A172 (cell line): ENCODE measurements around the gene CD6. TPM values are rescaled to one million over a fixed set of nuclear protein-coding genes. Genes with fewer than 3 reads are reported as not detected.
"Not testable (repeated sequence)": the region's sequence is repeated elsewhere in the genome, so short reads cannot be mapped to it uniquely, and the experiment has no call there.

ENCODE experiments used
- DNase-seq: peaks from one replicate; pipeline ENCODE4 v3.0.0-alpha.2; 2015; ENCODE audit warnings: low spot score
- total RNA-seq: library from RNA; depleted of rRNA; stranded (reverse); fragments of >200 nt; shearing (Covaris generic); gene quantifications from 2 replicates; pipeline ENCODE4 v1.2.3, GENCODE V29; 2014; rRNA removed

Gene CD6
- total RNA-seq, 1 experiment from 2014 or later: not detected

- DNase-seq: no peak
Measured at GRCh38 chr11:61055776-61056175, 84.3 kb downstream of the CD6 start.

- DNase-seq: no peak
Measured at GRCh38 chr11:61056571-61056970, 85.1 kb downstream of the CD6 start.

GRCh38 chr11:61056981-61057380 is 85.5 kb downstream of the CD6 start:
- DNase-seq: no peak

- DNase-seq: no peak
Measured at GRCh38 chr11:61057615-61058014, 86.1 kb downstream of the CD6 start.

- DNase-seq: no peak
Measured at GRCh38 chr11:61058583-61059259, 87.2 kb downstream of the CD6 start.

GRCh38 chr11:61059260-61059752 is 87.8 kb downstream of the CD6 start:
- DNase-seq: no peak

GRCh38 chr11:61061081-61061826 is 89.8 kb downstream of the CD6 start:
- DNase-seq: peak; percentile 58

GRCh38 chr11:61062181-61062930 is 90.9 kb downstream of the CD6 start:
- no peak for DNase-seq

- not testable (repeated sequence) for DNase-seq
Measured at GRCh38 chr11:61065236-61065635, 93.8 kb downstream of the CD6 start.

GRCh38 chr11:61065955-61066638 is 94.6 kb downstream of the CD6 start:
- DNase-seq: no peak

- DNase-seq: no peak
Measured at GRCh38 chr11:61066645-61067044, 95.2 kb downstream of the CD6 start.

- DNase-seq: no peak
Measured at GRCh38 chr11:61067782-61068446, 96.4 kb downstream of the CD6 start.

GRCh38 chr11:61068581-61068980 is 97.1 kb downstream of the CD6 start:
- no peak for DNase-seq

GRCh38 chr11:61069427-61069826 is 97.9 kb downstream of the CD6 start:
- DNase-seq: no peak

Other genes starting within 250 kb of the CD6 start
- gene MS4A18, start 247.0 kb upstream of the CD6 start, total RNA-seq: not detected in 2 replicates
- gene MS4A15, start 214.8 kb upstream of the CD6 start, total RNA-seq: not detected in 2 replicates
- gene MS4A10, start 186.3 kb upstream of the CD6 start, total RNA-seq: not detected in 2 replicates
- 14.2 and 15.7 TPM in 2 replicates for gene CCDC86, start 129.6 kb upstream of the CD6 start, total RNA-seq
- gene PTGDR2, start 115.7 kb upstream of the CD6 start, total RNA-seq: 0.10 TPM in 1 of 2 replicates, not detected in the other
- gene ZP1, start 104.1 kb upstream of the CD6 start, total RNA-seq: 0.05 and 1.1 TPM in 2 replicates
- gene PRPF19, start 65.1 kb upstream of the CD6 start, total RNA-seq: 56.3 and 63.7 TPM in 2 replicates
- gene TMEM109, start 57.5 kb upstream of the CD6 start, total RNA-seq: 46.9 and 92.9 TPM in 2 replicates
- 132 and 170 TPM in 2 replicates for gene TMEM132A, start 47.2 kb upstream of the CD6 start, total RNA-seq
- gene SLC15A3, start 19.5 kb upstream of the CD6 start, total RNA-seq: 6.5 and 9.9 TPM in 2 replicates
- gene CD5, start 130.8 kb downstream of the CD6 start, total RNA-seq: not detected in 2 replicates
- gene VPS37C, start 189.7 kb downstream of the CD6 start, total RNA-seq: 9.1 and 9.7 TPM in 2 replicates
- not detected in 2 replicates for gene PGA3, start 231.8 kb downstream of the CD6 start, total RNA-seq